Neural crest cell (in vitro differentiated cells): ENCODE results near the gene HKDC1. TPM values are rescaled to one million over a fixed set of nuclear protein-coding genes. Genes with fewer than 3 reads are reported as not detected.
"Not testable (repeated sequence)": the region's sequence is repeated elsewhere in the genome, so short reads cannot be mapped to it uniquely, and the experiment has no call there.

Experiments used
- DNase-seq: peaks from one replicate; pipeline ENCODE4 v3.0.0; 2021; ENCODE audit warnings: low read depth, mixed read lengths, low spot score
- H3K27ac Mint-ChIP-seq: one replicate; pipeline ENCODE4 v1.8.0; 2021; ENCODE audit warnings: mild to moderate bottlenecking, mixed read lengths; ENCODE audit not compliant: unreplicated experiment
- H3K27me3 Mint-ChIP-seq: 2 replicates; pipeline ENCODE4 v1.8.0; 2021; ENCODE audit warnings: low read depth, mild to moderate bottlenecking, mixed read lengths
- H3K36me3 Mint-ChIP-seq: 2 replicates; pipeline ENCODE4 v1.8.0; 2021; ENCODE audit warnings: low read depth, mild to moderate bottlenecking, mixed read lengths
- H3K4me1 Mint-ChIP-seq: 2 replicates; pipeline ENCODE4 v1.8.0; 2021; ENCODE audit warnings: mixed read lengths
- H3K4me3 Mint-ChIP-seq: one replicate; pipeline ENCODE4 v1.8.0; 2021; ENCODE audit warnings: mild to moderate bottlenecking, mixed read lengths
- H3K9me3 Mint-ChIP-seq: 2 replicates; pipeline ENCODE4 v1.8.0; 2021; ENCODE audit warnings: mixed read lengths
- CTCF ChIP-seq: fragments of 200-600 bp; sonication (generic); conservative IDR thresholded peaks from 2 replicates; pipeline ENCODE4 v1.5.0; 2021; ENCODE audit warnings: antibody characterized with exemption, mild to moderate bottlenecking
- total RNA-seq: library from RNA; stranded (reverse); gene quantifications from 2 replicates; pipeline ENCODE4 v1.2.1, GENCODE V29; 2021

HKDC1 gene
- total RNA-seq, 1 donor from 2014 or later, result not detected

- Mint-ChIP-seq H3K27me3 (peaks cover 37% of the 10 kb centered on the region), H3K36me3 (no peaks in the 10 kb centered on the region), H3K9me3 (no peaks in the 10 kb centered on the region), H3K4me3 (no peak overlapping the region), H3K4me1 (peaks cover 13% of the 10 kb centered on the region), H3K27ac (no peak overlapping the region)
- no peak for TF ChIP-seq CTCF
- DNase-seq, result no peak
Observed at GRCh38 chr10:69290993-69291392, 70.9 kb downstream of the HKDC1 start.

GRCh38 chr10:69292459-69292858, 72.3 kb downstream of the HKDC1 start:
- Mint-ChIP-seq H3K27ac (no peak overlapping the region), H3K36me3 (no peaks in the 10 kb centered on the region), H3K27me3 (peaks cover 33% of the 10 kb centered on the region), H3K4me1 (peaks cover 12% of the 10 kb centered on the region), H3K9me3 (no peaks in the 10 kb centered on the region), H3K4me3 (no peak overlapping the region)
- TF ChIP-seq CTCF, result no peak
- no peak for DNase-seq

GRCh38 chr10:69295027-69295636, 75.0 kb downstream of the HKDC1 start:
- Mint-ChIP-seq H3K36me3 (no peaks in the 10 kb centered on the region), H3K4me1 (no peaks in the 10 kb centered on the region), H3K4me3 (no peak overlapping the region), H3K27me3 (peaks cover 25% of the 10 kb centered on the region), H3K9me3 (no peaks in the 10 kb centered on the region), H3K27ac (no peak overlapping the region)
- no peak for TF ChIP-seq CTCF
- no peak for DNase-seq

GRCh38 chr10:69303632-69304051, 83.5 kb downstream of the HKDC1 start:
- no peak for DNase-seq
- no peaks in the 10 kb centered on the region for H3K27me3 Mint-ChIP-seq
- no peaks in the 10 kb centered on the region for H3K4me1 Mint-ChIP-seq
- no peak overlapping the region for H3K4me3 Mint-ChIP-seq
- H3K27ac Mint-ChIP-seq, result no peak overlapping the region
- no peaks in the 10 kb centered on the region for H3K36me3 Mint-ChIP-seq
- TF ChIP-seq CTCF, result no peak
- H3K9me3 Mint-ChIP-seq, result no peaks in the 10 kb centered on the region

- Mint-ChIP-seq H3K4me3 (no peak overlapping the region), H3K36me3 (no peaks in the 10 kb centered on the region), H3K27ac (no peak overlapping the region), H3K27me3 (no peaks in the 10 kb centered on the region), H3K4me1 (no peaks in the 10 kb centered on the region), H3K9me3 (no peaks in the 10 kb centered on the region)
- TF ChIP-seq CTCF, result no peak
- DNase-seq, result no peak
Observed at GRCh38 chr10:69306421-69306820, 86.3 kb downstream of the HKDC1 start.

- Mint-ChIP-seq H3K36me3 (no peaks in the 10 kb centered on the region), H3K4me1 (peaks cover under 1% of the 10 kb centered on the region), H3K27me3 (no peaks in the 10 kb centered on the region), H3K27ac (no peak overlapping the region), H3K9me3 (no peaks in the 10 kb centered on the region), H3K4me3 (no peak overlapping the region)
- no peak for TF ChIP-seq CTCF
- DNase-seq, result no peak
Observed at GRCh38 chr10:69307434-69307833, 87.3 kb downstream of the HKDC1 start.

- H3K4me1 Mint-ChIP-seq, H3K9me3 Mint-ChIP-seq, H3K36me3 Mint-ChIP-seq, H3K4me3 Mint-ChIP-seq, H3K27ac Mint-ChIP-seq, H3K27me3 Mint-ChIP-seq, DNase-seq: not testable (repeated sequence)
Observed at GRCh38 chr10:69308304-69308703, 88.2 kb downstream of the HKDC1 start.
